Endodermal cell (in vitro differentiated cells): Measurements from ENCODE around the gene REV3L. TPM values are rescaled to one million over a fixed set of nuclear protein-coding genes. Genes with fewer than 3 reads are reported as not detected.

Experiments
- DNase-seq: peaks from one replicate; pipeline ENCODE4 v3.0.0-alpha.2; 2017
- H3K27ac ChIP-seq: 2 replicates; pipeline ENCODE4 v1.5.1; 2013; ENCODE audit warnings: mild to moderate bottlenecking, low read depth, low read length, moderate library complexity
- H3K27me3 ChIP-seq: 2 replicates; pipeline ENCODE4 v1.6.1; 2013; ENCODE audit warnings: mild to moderate bottlenecking, low read length, moderate library complexity; ENCODE audit not compliant: insufficient read depth, control insufficient read depth, poor library complexity, severe bottlenecking
- H3K36me3 ChIP-seq: 2 replicates; pipeline ENCODE4 v1.7.0; 2013; ENCODE audit warnings: mild to moderate bottlenecking, low read length, moderate library complexity; ENCODE audit not compliant: control insufficient read depth, insufficient read depth
- H3K4me1 ChIP-seq: one replicate; pipeline ENCODE4 v1.7.0; 2013; ENCODE audit warnings: low read length; ENCODE audit not compliant: control insufficient read depth, insufficient read depth
- H3K4me3 ChIP-seq: 2 replicates; pipeline ENCODE4 v1.5.1; 2013; ENCODE audit warnings: mild to moderate bottlenecking, low read length, moderate library complexity
- H3K9ac ChIP-seq: 2 replicates; pipeline ENCODE4 v1.6.1; 2013; ENCODE audit warnings: mild to moderate bottlenecking, low read length, moderate library complexity; ENCODE audit not compliant: poor library complexity, severe bottlenecking; ENCODE audit errors: extremely low read depth
- H3K9me3 ChIP-seq: 2 replicates; pipeline ENCODE4 v1.6.1; 2013; ENCODE audit warnings: mild to moderate bottlenecking, low read length, moderate library complexity; ENCODE audit not compliant: control insufficient read depth
- H3K27ac Mint-ChIP-seq: 2 replicates; pipeline ENCODE4 v1.8.0; 2020; ENCODE audit warnings: mixed read lengths
- H3K27me3 Mint-ChIP-seq: 2 replicates; pipeline ENCODE4 v1.8.0; 2021; ENCODE audit warnings: mild to moderate bottlenecking, mixed read lengths; ENCODE audit not compliant: insufficient read depth
- H3K36me3 Mint-ChIP-seq: 2 replicates; pipeline ENCODE4 v1.8.0; 2020; ENCODE audit warnings: low read depth, mixed read lengths
- H3K4me1 Mint-ChIP-seq: 2 replicates; pipeline ENCODE4 v1.8.0; 2020; ENCODE audit warnings: mixed read lengths
- H3K4me3 Mint-ChIP-seq: 2 replicates; pipeline ENCODE4 v1.8.0; 2020; ENCODE audit warnings: mild to moderate bottlenecking, moderate library complexity, mixed read lengths
- H3K9me3 Mint-ChIP-seq: 2 replicates; pipeline ENCODE4 v1.8.0; 2020; ENCODE audit warnings: mild to moderate bottlenecking, mixed read lengths
- CTCF ChIP-seq: fragments of 200-600 bp; sonication (generic); conservative IDR thresholded peaks from 2 replicates; pipeline ENCODE4 v1.5.0; 2021; ENCODE audit warnings: antibody characterized with exemption, mild to moderate bottlenecking
- WGBS, 2 experiments: methylation state at CpG; one replicate each; pipeline versions ENCODE4 v1.1.5 to v1.1.7; 2013; ENCODE audit warnings: missing lambda C conversion rate in 2 of 2, mixed read lengths in 1 of 2; ENCODE audit not compliant: insufficient coverage in 1 of 2, insufficient read length in 1 of 2; 5-methylcytosine and 5-hydroxymethylcytosine counted together
- total RNA-seq, 2 donors: library from RNA; stranded (reverse); fragmentation: NEBNext Ultra II Directional in 1 of 2; extraction: Animal tissue kit (Norgen Biotek cat#: 25700) in 1 of 2; gene quantifications; 2 replicates in 1 of 2; 3 replicates in 1 of 2; pipeline ENCODE4 v1.2.1, GENCODE V29; 2021

The REV3L gene
- total RNA-seq, 2 donors from 2014 or later, result 19.2 to 28.1 TPM

- 94 to 98% methylated on average over 9 to 11 of the region's 11 CpGs for WGBS, 2 experiments
- Mint-ChIP-seq H3K9me3 (peaks cover 6% of the 10 kb centered on the region), H3K4me3 (no peak overlapping the region), H3K27me3 (no peaks in the 10 kb centered on the region), H3K4me1 (peaks cover 12% of the 10 kb centered on the region), H3K27ac (no peak overlapping the region), H3K36me3 (peaks cover 7% of the 10 kb centered on the region)
- DNase-seq, result no peak
- TF ChIP-seq CTCF, result no peak
- H3K4me3 ChIP-seq, result no peak overlapping the region
- H3K27ac ChIP-seq, result no peak overlapping the region
- H3K36me3 ChIP-seq, result no peaks in the 10 kb centered on the region
- peaks cover 15% of the 10 kb centered on the region for H3K9me3 ChIP-seq
- no peaks in the 10 kb centered on the region for H3K4me1 ChIP-seq
- H3K9ac ChIP-seq, result no peak overlapping the region
- no peaks in the 10 kb centered on the region for H3K27me3 ChIP-seq
These were observed 52.2 kb downstream of the REV3L start for GRCh38 chr6:111430605-111431376.

GRCh38 chr6:111429571-111429970, 53.4 kb downstream of the REV3L start:
- no peak for TF ChIP-seq CTCF
- H3K36me3 Mint-ChIP-seq, result peaks cover 4% of the 10 kb centered on the region
- H3K4me3 Mint-ChIP-seq, result no peak overlapping the region
- DNase-seq, result no peak
- no peaks in the 10 kb centered on the region for H3K27me3 Mint-ChIP-seq
- H3K4me1 Mint-ChIP-seq, result peaks cover 12% of the 10 kb centered on the region
- Histone ChIP-seq H3K9ac (no peak overlapping the region), H3K4me1 (no peaks in the 10 kb centered on the region), H3K27ac (no peak overlapping the region), H3K36me3 (no peaks in the 10 kb centered on the region), H3K27me3 (no peaks in the 10 kb centered on the region), H3K4me3 (no peak overlapping the region), H3K9me3 (peaks cover 15% of the 10 kb centered on the region)
- peaks cover 5% of the 10 kb centered on the region for H3K9me3 Mint-ChIP-seq
- no peak overlapping the region for H3K27ac Mint-ChIP-seq
- 97 to 99% methylated on average over 9 to 19 of the region's 19 CpGs for WGBS, 2 experiments

GRCh38 chr6:111428811-111429210, 54.2 kb downstream of the REV3L start:
- H3K4me1 Mint-ChIP-seq, result peaks cover 12% of the 10 kb centered on the region
- DNase-seq, result no peak
- H3K36me3 ChIP-seq, result no peaks in the 10 kb centered on the region
- no peaks in the 10 kb centered on the region for H3K27me3 Mint-ChIP-seq
- H3K27me3 ChIP-seq, result no peaks in the 10 kb centered on the region
- H3K4me3 ChIP-seq, result no peak overlapping the region
- no peak overlapping the region for H3K4me3 Mint-ChIP-seq
- TF ChIP-seq CTCF, result no peak
- H3K9me3 Mint-ChIP-seq, result peaks cover 5% of the 10 kb centered on the region
- WGBS, 2 experiments, result 83% methylated on average over 1 of the region's 1 CpG; no CpG with 5 or more reads in 1 of the 2 experiments
- H3K27ac Mint-ChIP-seq, result no peak overlapping the region
- H3K9ac ChIP-seq, result no peak overlapping the region
- peaks cover 4% of the 10 kb centered on the region for H3K36me3 Mint-ChIP-seq
- H3K4me1 ChIP-seq, result no peaks in the 10 kb centered on the region
- H3K27ac ChIP-seq, result no peak overlapping the region
- peaks cover 15% of the 10 kb centered on the region for H3K9me3 ChIP-seq
